VCaP (cell line): ENCODE data around the gene CYP2E1.
"Not testable (repeated sequence)": the region's sequence is repeated elsewhere in the genome, so short reads cannot be mapped to it uniquely, and the experiment has no call there.

Experiments
- H3K27ac ChIP-seq: fragments of 450-650 bp; 2 replicates; pipeline ENCODE4 v1.5.1; 2017
- TF ChIP-seq, protein P1 (sequence below): fragments of 450-650 bp; conservative IDR thresholded peaks from 2 replicates; pipeline ENCODE4 v1.5.1; 2017; ENCODE audit warnings: mild to moderate bottlenecking, moderate library complexity

The CYP2E1 gene

DNA sequence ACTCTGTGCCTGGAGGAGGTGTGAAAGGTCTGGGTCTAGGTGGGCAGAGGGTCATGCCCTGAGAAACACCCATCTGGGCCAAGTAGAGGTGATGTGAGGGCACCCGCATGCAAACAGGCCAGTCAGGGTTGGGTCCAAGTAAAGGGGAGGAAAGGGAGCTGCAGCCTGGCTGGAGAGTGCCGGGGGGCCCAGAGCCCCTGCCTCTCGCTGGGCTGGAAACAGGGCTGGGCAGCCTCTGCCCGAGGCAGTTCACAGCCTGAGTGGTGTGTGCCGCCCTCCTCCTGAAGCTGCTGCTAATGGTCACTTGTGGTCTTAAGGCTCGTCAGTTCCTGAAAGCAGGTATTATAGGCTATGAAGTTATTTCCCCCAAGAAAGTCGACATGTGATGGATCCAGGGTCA lies 7.3 kb downstream of the CYP2E1 start:
- TF ChIP-seq, protein P1, sequence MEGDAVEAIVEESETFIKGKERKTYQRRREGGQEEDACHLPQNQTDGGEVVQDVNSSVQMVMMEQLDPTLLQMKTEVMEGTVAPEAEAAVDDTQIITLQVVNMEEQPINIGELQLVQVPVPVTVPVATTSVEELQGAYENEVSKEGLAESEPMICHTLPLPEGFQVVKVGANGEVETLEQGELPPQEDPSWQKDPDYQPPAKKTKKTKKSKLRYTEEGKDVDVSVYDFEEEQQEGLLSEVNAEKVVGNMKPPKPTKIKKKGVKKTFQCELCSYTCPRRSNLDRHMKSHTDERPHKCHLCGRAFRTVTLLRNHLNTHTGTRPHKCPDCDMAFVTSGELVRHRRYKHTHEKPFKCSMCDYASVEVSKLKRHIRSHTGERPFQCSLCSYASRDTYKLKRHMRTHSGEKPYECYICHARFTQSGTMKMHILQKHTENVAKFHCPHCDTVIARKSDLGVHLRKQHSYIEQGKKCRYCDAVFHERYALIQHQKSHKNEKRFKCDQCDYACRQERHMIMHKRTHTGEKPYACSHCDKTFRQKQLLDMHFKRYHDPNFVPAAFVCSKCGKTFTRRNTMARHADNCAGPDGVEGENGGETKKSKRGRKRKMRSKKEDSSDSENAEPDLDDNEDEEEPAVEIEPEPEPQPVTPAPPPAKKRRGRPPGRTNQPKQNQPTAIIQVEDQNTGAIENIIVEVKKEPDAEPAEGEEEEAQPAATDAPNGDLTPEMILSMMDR = no peak
- H3K27ac ChIP-seq = no peak overlapping the region

DNA sequence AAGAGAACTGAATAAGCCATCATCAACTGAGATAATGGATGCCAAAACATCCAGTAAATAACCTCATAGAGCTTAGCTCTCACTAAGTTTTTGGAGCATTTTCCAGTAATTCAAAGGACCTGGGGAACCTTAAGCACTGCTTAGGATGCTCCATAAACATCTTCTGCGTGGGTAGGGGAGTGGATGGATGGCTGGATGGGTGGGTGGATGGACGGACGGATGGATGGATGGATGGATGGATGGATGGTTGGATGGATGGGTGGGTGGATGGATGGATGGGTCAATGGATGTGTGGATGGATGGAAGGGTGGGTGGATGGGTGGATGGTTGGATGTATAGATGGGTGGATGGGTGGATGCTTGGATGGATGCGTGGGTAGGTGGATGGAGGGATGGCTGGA lies 9.0 kb downstream of the CYP2E1 start:
- TF ChIP-seq, protein P1 = no peak
- H3K27ac ChIP-seq = no peak overlapping the region

DNA sequence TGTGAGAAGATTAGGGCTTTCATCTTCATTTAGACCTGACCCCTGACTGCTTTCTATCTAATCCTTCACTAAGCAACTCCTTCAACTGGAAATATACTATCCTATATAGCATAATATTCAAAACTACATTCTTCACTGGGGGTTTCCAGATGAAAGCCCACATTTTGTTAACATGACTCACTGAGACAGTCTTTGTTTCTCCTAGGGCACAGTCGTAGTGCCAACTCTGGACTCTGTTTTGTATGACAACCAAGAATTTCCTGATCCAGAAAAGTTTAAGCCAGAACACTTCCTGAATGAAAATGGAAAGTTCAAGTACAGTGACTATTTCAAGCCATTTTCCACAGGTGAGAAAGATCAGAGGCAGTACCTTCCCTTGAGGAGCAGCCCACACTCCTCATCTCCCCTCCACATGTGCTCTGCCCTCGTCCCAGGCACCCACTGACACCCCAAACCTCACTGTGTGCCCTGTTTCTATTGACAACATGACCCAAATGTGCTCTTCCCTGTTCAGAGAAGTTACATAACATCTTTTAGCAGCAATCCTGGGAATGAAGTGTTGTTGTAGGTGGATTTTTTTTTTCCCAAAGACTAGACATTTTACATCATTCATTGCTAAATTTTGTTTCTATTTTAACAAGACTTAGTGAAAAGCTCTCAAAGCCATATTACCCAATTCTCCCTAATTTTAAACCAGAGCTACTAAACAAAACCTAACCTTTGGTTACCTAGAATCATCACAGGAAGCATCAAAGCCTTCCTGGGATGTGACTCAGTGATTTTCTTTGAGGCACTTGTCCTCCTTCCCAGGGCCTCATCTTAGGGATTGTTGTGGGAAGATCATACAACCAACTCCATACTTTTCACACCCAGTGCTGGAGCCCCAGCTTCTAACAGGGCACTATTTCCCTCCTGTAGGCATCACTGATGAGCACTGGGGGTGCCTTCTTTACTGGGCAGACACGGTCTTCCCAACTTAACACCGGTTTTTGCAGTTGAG lies 10.7 kb downstream of the CYP2E1 start:
- no peak overlapping the region for H3K27ac ChIP-seq
- TF ChIP-seq, protein P1 = no peak

DNA sequence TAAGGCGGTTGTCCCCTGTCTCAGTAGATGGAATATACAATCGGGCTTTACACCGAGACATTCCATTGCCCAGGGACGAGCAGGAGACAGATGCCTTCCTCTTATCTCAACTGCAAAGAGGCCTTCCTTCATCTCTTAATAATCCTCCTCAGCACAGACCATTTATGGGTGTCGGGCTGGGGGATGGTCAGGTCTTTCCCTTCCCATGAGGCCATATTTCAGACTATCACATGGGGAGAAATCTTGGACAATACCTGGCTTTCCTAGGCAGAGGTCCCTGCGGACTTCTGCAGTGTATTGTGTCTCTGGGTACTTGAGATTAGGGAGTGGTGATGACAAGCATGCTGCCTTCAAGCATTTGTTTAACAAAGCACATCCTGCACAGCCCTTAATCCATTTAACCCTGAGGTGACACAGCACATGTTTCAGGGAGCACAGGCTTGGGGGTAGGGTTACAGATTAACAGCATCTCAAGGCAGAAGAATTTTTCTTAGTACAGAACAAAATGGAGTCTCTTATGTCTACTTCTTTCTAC lies 14.3 kb downstream of the CYP2E1 start:
- H3K27ac ChIP-seq = not testable (repeated sequence)

DNA sequence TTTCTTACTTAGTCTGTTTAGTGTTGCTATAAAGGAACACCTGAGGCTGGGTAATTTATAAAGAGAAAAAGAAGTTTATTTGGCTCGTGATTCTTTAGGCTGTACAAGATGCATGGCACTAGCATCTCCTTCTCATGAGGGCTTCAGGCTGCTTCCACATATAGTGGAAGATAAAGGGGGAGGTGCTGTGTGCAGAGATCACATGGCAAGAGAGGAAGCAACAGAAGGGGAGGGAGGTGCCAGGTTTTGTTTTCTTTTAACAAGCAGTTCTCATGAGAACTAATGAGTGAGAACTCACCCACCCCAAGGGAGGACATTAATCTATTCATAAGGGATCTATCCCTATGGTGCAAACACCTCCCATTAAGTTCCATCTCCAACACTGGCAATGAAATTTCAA lies 17.3 kb downstream of the CYP2E1 start:
- no peak overlapping the region for H3K27ac ChIP-seq
- TF ChIP-seq, protein P1 = no peak

DNA sequence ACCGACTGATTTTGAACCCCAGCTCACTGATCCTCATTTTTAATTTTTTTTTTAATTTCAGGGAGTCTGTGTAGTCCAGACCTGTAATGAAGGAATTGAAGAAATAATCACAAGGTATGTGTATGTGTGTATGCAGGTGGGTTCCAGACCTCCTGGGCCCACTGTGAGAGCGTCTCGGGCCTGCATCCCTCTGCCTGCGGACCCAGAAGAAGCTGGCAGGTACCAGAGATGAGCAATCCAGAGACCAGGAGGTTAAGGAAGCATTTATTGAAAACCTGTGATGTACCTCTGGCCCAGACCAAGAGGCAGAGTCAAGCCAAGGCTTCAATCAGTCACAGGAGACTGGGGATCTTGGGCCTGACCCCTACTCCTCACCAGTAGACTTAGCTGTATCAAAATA lies 27.4 kb downstream of the CYP2E1 start:
- H3K27ac ChIP-seq = no peak overlapping the region
- TF ChIP-seq, protein P1 = no peak

DNA sequence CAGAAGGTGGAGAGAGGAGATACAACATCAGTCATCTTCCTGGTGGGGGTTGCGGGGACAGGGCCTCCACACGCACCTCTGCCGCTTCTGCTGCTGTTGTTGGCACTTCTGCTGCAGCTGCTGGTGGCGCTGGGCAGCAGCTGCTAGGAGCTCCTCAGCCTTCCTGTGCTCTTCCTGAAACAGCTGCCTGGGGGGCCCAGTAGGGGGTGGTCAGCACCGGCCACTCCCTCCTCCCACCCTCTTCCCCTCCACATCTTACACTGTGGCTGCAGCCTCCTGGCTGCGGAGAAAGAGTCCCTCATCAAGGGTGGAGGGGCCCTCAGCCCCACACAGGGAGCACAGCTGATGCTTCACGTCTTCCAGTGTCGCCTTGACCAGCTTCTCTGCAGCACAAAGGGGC lies 28.4 kb downstream of the CYP2E1 start:
- TF ChIP-seq, protein P1 = no peak
- no peak overlapping the region for H3K27ac ChIP-seq

DNA sequence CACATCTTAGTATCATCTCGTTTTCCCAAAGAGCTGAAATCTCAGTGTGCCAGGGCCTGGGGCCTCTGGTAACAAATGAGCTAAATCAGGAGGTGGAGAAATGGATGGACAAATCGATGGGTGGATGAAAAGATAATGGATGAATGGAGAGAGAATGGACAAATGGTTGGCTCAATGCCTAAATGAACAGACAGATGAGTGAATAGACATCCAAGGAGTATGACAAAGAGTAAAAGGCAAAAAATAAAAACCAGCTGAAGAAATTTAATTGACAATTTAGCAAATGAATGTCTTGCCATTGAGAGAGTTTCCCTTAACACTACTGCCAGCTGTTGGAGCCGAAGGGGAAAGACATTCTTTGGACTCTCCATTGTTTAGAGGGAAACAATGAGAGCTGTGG lies 30.2 kb downstream of the CYP2E1 start:
- TF ChIP-seq, protein P1 = no peak
- H3K27ac ChIP-seq = no peak overlapping the region
